Activated gamma-delta T cell treated with Interleukin-2 at 50 U/mL for 16 hours (primary cell): ENCODE data around the gene VGLL3.
"Not testable (repeated sequence)": the region's sequence is repeated elsewhere in the genome, so short reads cannot be mapped to it uniquely, and the experiment has no call there.

ENCODE experiments used
- DNase-seq: peaks from one replicate; pipeline ENCODE4 v3.0.0-alpha.2; 2020

Gene VGLL3

GRCh38 chr3:86990734-86991481 is at the start of gene VGLL3:
VGLL3 (minus strand) TSS chr3:86991149; CDS start chr3:86990743, 406 bp downstream.
- DNase-seq, result no peak

- no peak for DNase-seq
Observed at GRCh38 chr3:87037652-87038051, 46.7 kb upstream of the VGLL3 start.

GRCh38 chr3:87036671-87037070 is 45.7 kb upstream of the VGLL3 start:
- no peak for DNase-seq

GRCh38 chr3:87035339-87035738 is 44.4 kb upstream of the VGLL3 start:
- no peak for DNase-seq

- no peak for DNase-seq
Observed at GRCh38 chr3:87033205-87033604, 42.3 kb upstream of the VGLL3 start.

- DNase-seq, result no peak
Observed at GRCh38 chr3:87025661-87026645, 35.0 kb upstream of the VGLL3 start.

- DNase-seq, result not testable (repeated sequence)
Observed at GRCh38 chr3:87017370-87017769, 26.4 kb upstream of the VGLL3 start.

- no peak for DNase-seq
Observed at GRCh38 chr3:87009271-87009670, 18.3 kb upstream of the VGLL3 start.

- no peak for DNase-seq
Observed at GRCh38 chr3:87006844-87007439, 16.0 kb upstream of the VGLL3 start.

- DNase-seq, result no peak
Observed at GRCh38 chr3:87004883-87005282, 13.9 kb upstream of the VGLL3 start.

GRCh38 chr3:87002346-87002745 is 11.4 kb upstream of the VGLL3 start:
- no peak for DNase-seq

GRCh38 chr3:87001473-87002098 is 10.6 kb upstream of the VGLL3 start:
- DNase-seq, result no peak

- no peak for DNase-seq
Observed at GRCh38 chr3:87000940-87001339, 10.0 kb upstream of the VGLL3 start.

- DNase-seq, result no peak
Observed at GRCh38 chr3:86998569-86998968, 7.6 kb upstream of the VGLL3 start.

GRCh38 chr3:86996261-86996955 is 5.5 kb upstream of the VGLL3 start:
- no peak for DNase-seq

- no peak for DNase-seq
Observed at GRCh38 chr3:86995537-86995936, 4.6 kb upstream of the VGLL3 start.

- DNase-seq, result no peak
Observed at GRCh38 chr3:86993704-86994103, 2.8 kb upstream of the VGLL3 start.

GRCh38 chr3:86991840-86992435 is 989 bp upstream of the VGLL3 start:
- no peak for DNase-seq

- no peak for DNase-seq
Observed at GRCh38 chr3:86991482-86991815, 500 bp upstream of the VGLL3 start.

GRCh38 chr3:86990012-86990733 is 776 bp downstream of the VGLL3 start:
- DNase-seq, result no peak

- no peak for DNase-seq
Observed at GRCh38 chr3:86989611-86990010, 1.3 kb downstream of the VGLL3 start.
